Fibroblast of lung (primary cell): ENCODE results near the gene POGLUT3.

ENCODE experiments used
- EZH2 ChIP-seq: IDR thresholded peaks from 2 replicates; pipeline ENCODE4 v1.5.1; 2012; ENCODE audit warnings: low read length, control low read depth, mild to moderate bottlenecking; ENCODE audit errors: missing control alignments
- TF ChIP-seq, protein P1 (sequence below), 2 donors: IDR thresholded peaks in 1 of 2; conservative IDR thresholded peaks in 1 of 2; 1 replicate in 1 of 2; 2 replicates in 1 of 2; pipeline ENCODE4 v1.5.1; 2011 to 2012; ENCODE audit warnings: low read length in 2 of 2, control low read depth in 1 of 2, inconsistent platforms in 1 of 2, low read depth in 1 of 2, mild to moderate bottlenecking in 1 of 2

DNA sequence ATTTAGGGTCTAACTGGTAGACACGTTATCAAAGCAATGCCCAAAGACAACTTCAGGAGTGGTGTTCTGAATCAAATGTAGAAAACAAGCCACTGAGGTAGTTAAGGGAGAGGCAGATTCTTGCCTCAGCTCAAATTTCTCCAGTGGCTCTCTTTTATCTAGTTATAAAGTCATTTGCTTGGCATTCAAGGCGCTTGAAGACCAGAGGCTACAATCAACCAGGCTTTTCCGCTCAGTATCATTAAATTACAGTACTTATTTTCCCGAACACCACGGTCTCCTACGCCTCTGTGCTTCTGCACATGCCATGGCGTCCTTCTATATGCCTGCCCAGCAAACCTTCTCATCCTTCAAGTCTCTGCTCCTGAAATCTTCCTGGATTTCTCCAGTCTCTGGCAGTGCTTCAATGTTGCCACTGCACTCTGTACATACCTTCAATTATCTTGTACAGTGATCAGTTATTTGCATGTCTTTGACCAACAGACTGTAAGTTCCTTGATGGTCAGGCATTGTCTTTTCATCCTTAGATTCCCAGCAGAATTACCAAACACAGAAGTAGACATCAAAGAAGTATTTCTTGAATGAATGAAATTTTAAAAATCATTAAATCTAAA is 1.4 kb downstream of the POGLUT3 start:
- TF ChIP-seq, protein P1, sequence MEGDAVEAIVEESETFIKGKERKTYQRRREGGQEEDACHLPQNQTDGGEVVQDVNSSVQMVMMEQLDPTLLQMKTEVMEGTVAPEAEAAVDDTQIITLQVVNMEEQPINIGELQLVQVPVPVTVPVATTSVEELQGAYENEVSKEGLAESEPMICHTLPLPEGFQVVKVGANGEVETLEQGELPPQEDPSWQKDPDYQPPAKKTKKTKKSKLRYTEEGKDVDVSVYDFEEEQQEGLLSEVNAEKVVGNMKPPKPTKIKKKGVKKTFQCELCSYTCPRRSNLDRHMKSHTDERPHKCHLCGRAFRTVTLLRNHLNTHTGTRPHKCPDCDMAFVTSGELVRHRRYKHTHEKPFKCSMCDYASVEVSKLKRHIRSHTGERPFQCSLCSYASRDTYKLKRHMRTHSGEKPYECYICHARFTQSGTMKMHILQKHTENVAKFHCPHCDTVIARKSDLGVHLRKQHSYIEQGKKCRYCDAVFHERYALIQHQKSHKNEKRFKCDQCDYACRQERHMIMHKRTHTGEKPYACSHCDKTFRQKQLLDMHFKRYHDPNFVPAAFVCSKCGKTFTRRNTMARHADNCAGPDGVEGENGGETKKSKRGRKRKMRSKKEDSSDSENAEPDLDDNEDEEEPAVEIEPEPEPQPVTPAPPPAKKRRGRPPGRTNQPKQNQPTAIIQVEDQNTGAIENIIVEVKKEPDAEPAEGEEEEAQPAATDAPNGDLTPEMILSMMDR (conservative IDR thresholded peaks at IDR 0.05 in 1 of 2, IDR thresholded peaks at IDR 0.05 in 1 of 2; ENCODE audit: low read depth in 1 of 2, low read length in 2 of 2): no peak
- TF ChIP-seq EZH2: no peak
